GM12865 (cell line): Measurements from ENCODE around the gene CACNA2D4.
"Not testable (repeated sequence)": the region's sequence is repeated elsewhere in the genome, so short reads cannot be mapped to it uniquely, and the experiment has no call there.

Experiments
- DNase-seq: peaks from one replicate; pipeline ENCODE4 v3.0.0; 2010; ENCODE audit warnings: low read depth
- H3K4me3 ChIP-seq: 2 replicates; pipeline ENCODE4 v1.5.1; 2011; ENCODE audit warnings: mild to moderate bottlenecking, low read depth, low read length, control low read depth
- TF ChIP-seq, protein P1 (sequence below): IDR thresholded peaks from 2 replicates; pipeline ENCODE4 v1.5.1; 2011; ENCODE audit warnings: low read length, control low read depth, low read depth, inconsistent platforms; ENCODE audit not compliant: insufficient read depth; ENCODE audit errors: missing control alignments

Gene CACNA2D4

GRCh38 chr12:1948883-1949282, 30.4 kb upstream of the CACNA2D4 start:
- TF ChIP-seq, protein P1, sequence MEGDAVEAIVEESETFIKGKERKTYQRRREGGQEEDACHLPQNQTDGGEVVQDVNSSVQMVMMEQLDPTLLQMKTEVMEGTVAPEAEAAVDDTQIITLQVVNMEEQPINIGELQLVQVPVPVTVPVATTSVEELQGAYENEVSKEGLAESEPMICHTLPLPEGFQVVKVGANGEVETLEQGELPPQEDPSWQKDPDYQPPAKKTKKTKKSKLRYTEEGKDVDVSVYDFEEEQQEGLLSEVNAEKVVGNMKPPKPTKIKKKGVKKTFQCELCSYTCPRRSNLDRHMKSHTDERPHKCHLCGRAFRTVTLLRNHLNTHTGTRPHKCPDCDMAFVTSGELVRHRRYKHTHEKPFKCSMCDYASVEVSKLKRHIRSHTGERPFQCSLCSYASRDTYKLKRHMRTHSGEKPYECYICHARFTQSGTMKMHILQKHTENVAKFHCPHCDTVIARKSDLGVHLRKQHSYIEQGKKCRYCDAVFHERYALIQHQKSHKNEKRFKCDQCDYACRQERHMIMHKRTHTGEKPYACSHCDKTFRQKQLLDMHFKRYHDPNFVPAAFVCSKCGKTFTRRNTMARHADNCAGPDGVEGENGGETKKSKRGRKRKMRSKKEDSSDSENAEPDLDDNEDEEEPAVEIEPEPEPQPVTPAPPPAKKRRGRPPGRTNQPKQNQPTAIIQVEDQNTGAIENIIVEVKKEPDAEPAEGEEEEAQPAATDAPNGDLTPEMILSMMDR, result no peak
- no peak overlapping the region for H3K4me3 ChIP-seq
- no peak for DNase-seq

- no peak overlapping the region for H3K4me3 ChIP-seq
- no peak for DNase-seq
- TF ChIP-seq, protein P1, result no peak
These were observed 28.6 kb upstream of the CACNA2D4 start for GRCh38 chr12:1947081-1947480.

- no peak for DNase-seq
- TF ChIP-seq, protein P1, result no peak
- no peak overlapping the region for H3K4me3 ChIP-seq
These were observed 27.8 kb upstream of the CACNA2D4 start for GRCh38 chr12:1946296-1946695.

DNA sequence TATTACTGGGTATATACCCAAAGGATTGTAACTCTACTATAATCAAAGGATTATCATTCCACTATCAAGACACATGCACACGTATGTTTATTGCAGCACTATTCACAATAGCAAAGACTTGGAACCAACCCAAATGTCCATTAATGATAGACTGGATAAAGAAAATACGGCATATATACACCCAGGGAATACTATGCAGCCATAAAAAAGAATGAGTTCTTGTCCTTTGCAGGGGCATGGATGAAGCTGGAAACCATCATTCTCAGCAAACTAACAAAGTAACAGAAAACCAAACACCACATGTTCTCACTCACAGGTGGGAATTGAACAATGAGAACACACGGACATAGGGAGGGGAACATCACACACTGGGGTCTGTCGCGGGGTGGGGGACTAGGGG, 27.1 kb upstream of the CACNA2D4 start:
- not testable (repeated sequence) for H3K4me3 ChIP-seq, DNase-seq

DNA sequence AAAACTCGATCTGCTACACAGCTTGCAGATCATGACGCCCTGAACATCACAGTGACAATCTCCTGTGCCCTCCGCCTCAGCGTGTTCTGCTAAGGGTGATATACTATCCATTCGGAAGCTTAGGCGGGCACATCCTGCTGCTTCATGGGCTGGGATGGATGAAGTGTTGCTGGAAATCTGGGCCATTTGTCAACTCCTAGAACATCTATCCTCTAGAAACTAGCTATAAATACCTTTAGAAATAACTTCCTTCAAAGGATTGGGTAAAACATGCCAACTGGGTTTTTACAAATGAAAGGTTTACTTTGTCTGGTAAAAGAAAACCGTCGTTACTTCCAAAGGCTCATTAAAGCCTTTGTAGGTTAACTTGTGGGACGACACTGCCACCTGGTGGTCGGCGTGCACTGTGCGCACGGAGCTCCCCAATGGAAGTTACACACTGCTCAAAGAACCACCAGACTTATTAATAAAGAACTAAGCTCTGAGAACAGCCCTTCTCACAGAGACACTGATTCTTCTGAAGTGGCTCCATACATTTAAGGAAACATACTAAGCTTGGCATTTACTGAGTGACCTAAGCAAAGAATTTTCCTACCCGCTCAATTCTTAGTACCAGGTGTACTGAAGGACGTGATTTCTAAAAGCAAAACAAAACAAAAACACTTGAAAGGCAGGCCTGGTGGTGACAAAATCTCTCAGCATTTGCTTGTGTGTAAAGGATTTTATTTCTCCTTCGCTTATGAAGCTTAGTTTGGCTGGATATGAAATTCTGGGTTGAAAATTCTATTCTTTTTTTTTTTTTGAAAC, 21.6 kb upstream of the CACNA2D4 start:
- H3K4me3 ChIP-seq, result no peak overlapping the region
- DNase-seq, result peak; percentile 88
- TF ChIP-seq, protein P1, result peak; percentile 93

DNA sequence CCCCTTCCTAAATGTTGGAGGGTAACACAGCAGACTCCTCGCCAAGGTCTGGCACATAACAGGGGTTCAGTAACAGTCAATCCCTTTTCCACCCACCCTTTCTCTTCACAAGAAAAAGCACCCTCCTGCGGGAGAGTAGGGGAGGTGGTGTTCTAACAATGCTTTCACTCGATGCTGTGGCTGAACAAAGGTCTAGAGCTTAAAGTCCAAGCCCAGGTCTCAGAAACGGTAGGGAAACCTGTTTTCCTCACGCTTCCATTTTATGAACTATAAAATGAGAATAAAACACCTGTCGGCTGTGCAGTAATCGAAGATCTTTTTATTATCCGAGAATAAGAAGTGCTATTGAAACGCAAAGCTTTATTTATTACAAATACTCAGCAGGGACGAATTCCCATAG, 20.9 kb upstream of the CACNA2D4 start:
- H3K4me3 ChIP-seq, result no peak overlapping the region
- no peak for DNase-seq
- TF ChIP-seq, protein P1, result no peak

DNA sequence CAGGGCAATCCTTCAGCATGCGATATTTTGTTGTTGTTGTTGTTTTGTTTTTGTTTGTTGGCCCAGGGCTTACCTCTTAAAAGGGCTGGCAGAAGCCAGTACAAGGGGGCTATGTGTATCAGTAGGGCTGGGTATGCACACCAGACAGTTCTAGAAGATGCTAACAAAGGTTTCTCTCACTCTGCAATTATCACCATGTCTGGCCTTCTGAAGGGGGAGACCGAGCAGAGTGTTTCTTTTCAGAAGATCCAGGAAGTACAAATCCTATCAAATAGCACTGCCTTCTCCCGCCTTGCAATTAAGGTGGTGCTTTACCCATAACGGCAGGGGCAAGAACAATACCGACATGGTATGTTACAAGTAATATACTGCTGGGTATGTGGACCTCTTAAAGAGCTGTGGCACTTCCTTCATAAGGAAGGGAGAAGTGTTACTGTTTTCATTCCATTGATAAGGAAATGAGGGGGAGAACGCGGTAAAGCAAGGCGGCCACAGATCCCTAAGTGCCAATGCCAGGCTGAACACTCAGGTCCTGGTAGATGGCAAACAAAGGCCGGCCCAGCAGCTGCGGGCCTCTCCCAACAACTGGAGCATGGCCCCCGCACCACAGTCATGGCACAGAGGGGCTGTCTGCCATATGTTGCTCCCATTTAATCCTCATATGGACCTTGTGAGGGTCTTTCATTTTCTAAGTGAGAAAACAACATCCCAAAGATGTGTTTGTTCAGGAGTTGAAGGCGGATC, 19.2 kb upstream of the CACNA2D4 start:
- no peak for DNase-seq
- H3K4me3 ChIP-seq, result no peak overlapping the region
- TF ChIP-seq, protein P1, result no peak
